Hippocampal formation (tissue), 2 donors: ENCODE measurements around the gene MYO9B.
"Not testable (repeated sequence)": the region's sequence is repeated elsewhere in the genome, so short reads cannot be mapped to it uniquely, and the experiment has no call there.

Source experiments
- DNase-seq, 2 donors: peaks; one replicate each; lab custom pipeline; 2025; lab: John Stamatoyannopoulos, UW

Gene MYO9B

DNA sequence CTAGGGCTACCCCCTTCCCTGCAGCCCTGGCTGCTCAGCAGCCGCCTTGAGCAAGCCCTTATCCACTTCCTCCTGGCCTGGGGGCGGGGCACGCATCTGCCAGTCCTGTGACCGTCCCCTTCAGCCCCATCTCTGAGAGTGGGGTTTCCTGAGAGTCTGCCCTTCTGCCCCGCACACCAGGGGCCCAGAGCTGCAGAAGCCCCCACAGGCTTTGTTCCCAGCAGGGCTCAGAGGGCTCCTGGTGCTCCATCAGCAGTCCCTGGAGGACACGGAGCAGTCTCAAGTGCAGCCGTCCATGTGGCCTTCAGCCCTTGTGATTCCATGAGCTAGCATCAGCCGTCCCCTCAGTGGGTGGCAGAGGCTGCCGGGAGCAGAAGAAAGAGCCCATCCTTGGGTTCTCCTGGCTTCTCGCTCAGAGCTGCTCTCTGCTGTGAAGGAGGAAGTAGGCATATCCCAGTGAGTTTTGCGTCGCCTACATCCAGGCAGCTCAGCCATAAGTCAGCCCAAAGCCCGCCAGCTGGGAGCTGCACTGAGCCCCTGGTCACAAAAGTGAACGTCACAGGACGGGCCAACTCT is 16.3 kb downstream of the MYO9B start:
- DNase-seq = no peak

DNA sequence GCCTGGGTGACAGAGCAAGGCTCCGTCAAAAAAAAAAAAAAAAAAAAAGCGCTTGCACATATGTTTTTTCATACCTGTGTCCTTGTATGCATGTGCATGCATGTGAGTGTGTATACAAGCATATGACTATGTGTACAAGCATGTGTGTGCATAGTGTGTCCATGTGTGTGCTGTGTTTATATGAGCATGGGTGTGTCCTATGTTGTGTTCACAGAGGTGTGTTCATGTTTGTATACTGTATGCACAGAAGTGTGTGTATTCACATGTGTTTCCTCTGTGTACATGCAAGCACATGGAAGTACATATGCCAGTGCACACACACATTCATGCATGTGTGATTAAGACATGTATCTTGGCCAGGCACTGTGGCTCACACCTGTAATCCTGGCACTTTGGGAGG is 17.1 kb downstream of the MYO9B start:
- no peak for DNase-seq

DNA sequence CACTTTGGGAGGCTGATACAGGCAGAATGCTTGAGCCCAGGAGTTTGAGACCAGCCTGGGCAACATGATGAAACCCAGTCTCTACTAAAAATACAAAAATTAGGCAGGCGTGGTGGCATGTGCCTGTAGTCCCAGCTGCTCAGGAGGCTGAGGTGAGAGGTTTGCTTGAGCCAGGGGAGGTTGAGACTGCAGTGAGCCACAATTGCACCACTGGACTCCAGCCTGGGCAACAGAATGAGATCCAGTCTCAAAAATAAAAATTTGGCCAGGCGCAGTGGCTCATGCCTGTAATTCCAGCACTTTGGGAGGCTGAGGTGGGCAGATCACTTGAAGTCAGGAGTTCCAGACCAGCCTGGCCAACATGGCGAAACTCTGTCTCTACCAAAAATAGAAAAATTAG is 19.1 kb downstream of the MYO9B start:
- not testable (repeated sequence) for DNase-seq

DNA sequence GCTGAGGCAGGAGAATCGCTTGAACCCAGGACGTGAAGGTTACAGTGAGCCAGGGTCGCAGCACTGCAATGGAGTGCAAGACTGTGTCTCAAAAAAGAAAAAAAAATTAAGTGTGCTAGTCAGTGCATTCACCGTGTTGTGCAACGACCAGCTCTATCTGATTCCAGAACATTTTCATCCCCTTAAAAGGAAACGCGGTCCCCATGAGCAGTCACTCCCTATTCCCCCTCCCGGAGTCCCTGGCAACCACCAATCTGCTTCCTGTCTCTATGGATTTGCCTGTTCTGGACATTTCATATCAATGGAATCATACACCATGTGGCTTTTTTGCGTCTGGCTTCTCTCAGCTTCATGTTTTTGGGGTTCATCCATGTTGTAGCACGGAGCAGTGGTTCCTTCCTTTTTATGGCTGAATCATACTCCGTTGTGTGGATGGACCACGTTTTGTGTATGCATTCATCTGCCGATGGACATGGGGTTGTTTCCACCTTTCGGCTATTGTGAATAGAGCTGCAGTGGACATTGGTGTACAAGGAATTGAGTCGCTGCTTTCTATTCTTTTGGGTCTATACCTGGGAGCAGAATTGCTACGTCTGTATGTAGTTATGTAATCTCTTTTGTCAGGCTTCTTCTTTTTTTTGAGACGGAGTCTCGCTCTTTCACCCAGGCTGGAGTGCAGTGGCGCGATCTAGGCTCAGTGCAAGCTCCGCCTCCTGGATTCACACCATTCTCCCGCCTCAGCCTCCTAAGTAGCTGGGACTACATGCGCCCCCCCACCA is 19.8 kb downstream of the MYO9B start:
- no peak for DNase-seq

DNA sequence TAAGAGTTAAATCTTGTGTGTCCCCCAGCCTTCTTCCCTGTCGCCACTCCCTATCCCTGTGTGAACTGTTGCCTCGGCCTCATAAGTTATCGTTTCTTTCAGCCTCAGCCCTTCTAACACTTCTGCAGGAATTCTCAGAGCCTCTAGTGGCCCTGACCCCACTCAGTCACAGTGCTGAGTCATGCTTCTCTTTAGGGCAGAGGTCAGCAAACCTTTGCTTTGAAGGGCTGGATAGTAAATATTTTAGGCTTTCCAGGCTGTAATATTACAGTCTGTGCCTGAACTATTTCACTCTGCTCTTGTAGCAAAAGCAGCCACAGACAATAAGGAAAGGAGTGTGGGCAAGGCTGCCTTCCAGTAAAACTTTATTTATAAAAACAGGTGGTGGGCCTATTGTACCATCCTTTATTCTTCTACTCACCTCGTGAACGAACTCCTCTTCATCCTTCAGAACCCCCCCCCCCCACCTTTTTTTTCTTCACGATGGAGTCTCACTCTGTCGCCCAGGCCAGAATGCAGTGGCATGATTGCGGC is 22.1 kb downstream of the MYO9B start:
- no peak for DNase-seq

DNA sequence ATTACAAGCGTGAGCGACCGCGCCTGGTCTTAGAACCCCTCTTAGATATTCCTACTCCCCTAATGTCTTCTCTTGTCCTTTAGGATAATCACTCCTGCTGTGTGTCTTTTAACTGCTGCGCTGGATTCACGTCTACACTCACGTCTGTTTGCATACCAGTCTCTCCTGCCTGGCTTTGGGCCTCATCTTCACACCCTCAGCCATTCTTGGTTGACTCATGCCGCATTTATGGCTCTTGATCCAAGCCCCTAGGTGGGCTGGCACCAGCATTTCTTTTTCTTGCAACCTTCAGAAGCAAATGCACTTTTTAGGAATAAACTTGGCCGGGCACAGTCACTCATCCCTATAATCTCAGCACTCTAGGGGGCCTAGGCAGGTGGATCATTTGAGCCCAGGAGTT is 22.7 kb downstream of the MYO9B start:
- DNase-seq = no peak

DNA sequence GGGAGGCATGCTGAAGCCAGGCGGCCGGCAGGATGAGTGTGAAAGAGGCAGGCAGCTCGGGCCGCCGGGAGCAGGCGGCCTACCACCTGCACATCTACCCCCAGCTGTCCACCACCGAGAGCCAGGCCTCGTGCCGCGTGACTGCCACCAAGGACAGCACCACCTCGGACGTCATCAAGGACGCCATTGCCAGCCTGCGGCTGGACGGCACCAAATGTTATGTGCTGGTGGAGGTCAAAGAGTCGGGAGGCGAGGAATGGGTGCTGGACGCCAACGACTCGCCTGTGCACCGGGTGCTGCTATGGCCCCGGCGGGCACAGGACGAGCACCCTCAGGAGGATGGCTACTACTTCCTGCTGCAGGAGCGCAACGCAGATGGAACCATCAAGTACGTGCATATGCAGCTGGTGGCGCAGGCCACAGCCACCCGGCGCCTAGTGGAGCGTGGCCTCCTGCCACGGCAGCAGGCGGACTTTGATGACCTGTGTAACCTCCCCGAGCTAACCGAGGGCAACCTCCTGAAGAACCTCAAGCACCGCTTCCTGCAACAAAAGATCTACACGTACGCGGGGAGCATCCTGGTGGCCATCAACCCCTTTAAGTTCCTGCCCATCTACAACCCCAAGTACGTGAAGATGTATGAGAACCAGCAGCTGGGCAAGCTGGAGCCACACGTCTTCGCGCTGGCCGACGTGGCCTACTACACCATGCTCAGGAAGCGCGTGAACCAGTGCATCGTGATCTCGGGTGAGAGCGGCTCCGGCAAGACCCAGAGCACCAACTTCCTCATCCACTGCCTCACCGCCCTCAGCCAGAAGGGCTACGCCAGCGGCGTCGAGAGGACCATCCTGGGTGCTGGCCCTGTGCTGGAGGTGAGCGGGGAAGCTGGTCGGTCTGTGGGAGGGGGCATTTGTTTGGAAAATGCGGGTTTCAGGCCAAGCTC is 26.4 kb downstream of the MYO9B start:
- no peak for DNase-seq

DNA sequence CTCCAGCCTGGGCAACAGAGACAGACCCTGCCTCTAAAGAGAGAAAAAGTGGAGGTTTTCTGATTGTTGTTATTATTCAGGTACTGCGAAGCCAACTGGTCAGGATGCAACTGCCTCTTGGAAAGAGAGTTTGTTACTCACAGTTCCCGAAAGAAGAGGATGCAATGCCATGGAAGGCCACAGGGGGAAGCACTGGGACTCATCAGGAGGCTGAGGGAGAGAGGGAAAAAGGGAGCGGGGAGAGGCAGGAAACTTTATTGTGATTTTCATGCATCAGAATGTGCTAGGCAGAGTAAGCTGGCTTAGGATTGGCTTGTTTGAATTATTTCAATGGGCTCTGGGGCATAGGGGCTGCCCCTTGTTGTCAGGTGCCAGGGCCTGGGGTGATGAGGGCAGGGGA is 27.6 kb downstream of the MYO9B start:
- no peak for DNase-seq

DNA sequence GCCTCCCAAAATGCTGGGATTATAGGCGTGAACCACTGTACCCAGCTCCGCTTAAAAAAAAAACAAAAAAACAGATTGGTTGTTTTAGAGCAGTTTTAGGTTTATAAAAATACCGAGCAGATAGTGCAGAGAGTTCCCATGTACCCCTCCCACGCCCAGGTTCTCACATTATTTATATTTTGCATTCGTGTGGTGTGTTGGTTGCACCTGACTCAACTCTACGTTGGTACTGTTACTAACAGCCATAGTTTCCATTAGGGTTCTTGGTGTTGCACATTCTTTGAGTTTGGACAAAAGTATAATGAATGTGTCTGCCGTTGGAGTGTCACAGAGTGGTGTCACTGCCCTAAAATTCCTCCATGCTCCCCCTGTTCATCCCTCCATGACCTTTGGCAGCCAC is 29.1 kb downstream of the MYO9B start:
- no peak for DNase-seq

DNA sequence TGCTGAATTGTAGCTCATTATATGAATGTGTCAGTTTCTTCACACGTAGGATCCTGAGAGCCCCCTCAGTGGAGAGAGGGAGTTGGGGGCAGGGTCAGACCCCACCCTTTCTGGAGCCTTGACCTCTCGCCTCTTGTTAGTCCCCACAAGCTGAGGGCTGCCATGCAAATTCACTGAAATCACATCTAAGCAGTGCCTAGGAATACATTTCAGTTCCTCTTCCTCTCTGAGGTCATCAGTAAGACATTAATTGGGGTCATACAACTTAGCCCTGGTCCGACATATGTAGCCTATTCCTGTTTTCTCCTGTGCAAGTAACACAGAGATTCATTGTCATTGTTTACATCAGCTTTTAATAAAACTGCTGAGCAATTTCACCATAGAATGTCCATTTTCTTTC is 30.0 kb downstream of the MYO9B start:
- no peak for DNase-seq

DNA sequence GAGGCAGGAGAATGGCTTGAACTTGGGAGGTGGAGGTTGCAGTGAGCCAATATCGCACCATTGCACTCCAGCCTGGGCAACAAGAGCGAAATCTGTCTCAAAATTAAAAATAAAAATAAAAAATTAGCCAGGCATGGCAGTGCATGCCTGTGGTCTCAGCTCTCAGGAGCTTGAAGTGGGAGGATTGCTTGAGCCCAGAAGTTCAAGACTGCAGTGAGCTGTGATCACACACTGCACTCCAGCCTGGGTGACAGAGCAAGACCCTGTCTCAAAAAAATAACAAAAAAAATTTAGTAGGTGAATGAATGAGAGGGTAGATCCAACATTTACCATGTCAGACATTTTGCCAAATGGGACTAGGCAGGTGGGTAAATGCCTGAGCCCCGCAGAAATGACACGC is 31.4 kb downstream of the MYO9B start:
- DNase-seq = not testable (repeated sequence)

DNA sequence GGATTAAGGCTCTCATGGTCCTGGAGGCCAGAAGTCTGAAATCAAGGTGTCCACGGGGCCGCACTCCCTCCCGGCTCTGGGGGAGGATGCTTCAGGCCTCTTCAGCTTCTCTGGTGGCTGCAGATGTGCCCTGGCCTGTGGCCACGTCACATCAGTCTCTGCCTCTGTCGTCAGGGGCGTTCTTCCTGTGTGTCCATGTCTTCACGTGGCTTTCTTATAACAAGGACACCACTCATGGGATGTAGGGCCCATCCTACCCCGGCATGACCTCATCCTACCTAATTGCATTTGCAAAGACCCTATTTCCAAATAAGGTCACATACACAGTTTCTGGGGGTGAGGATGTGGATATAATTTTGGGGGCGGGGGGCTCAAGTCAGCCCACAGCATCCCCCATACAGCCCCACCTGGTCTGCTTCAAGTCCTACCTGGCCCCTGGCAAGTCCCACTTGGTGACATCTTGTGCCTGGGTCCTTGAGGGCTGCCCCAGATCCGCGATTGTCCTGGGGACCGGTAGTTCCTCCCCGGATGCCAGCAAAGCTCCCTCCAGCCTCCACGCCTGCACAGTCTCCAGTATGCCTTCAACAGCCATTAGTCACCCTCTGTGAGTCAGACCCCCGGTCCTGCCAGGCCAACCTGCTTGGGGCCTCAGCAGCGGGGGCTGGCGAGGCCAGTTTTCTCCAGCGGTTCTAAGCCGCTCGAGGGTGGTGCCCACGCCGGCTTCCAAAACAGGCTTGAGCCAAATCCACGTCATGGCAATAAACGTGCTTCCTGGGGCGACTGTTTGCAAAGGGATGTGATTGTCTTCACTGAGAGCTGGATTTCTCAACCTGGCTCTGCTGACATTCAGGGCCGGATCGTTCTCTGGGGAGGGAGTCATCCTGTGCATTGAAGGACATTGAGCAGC is 32.2 kb downstream of the MYO9B start:
- peak in 1 of 2 donors; percentile 15 for DNase-seq

DNA sequence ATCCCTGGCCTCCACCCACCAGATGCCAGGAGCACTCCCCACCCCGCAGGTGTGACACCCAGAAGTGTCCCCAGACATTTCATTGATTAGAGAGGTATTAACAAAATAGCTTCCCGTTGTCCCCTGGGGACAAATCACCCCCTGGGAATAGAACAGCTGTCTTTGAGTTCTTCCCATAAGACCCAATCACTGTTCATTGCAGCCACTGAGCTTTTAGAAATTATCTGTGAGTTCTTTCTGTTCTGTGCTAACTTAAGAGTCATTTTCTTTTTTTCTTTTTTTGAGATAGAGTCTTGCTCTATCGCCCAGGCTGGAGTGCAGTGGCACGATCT is 32.8 kb downstream of the MYO9B start:
- DNase-seq = no peak

DNA sequence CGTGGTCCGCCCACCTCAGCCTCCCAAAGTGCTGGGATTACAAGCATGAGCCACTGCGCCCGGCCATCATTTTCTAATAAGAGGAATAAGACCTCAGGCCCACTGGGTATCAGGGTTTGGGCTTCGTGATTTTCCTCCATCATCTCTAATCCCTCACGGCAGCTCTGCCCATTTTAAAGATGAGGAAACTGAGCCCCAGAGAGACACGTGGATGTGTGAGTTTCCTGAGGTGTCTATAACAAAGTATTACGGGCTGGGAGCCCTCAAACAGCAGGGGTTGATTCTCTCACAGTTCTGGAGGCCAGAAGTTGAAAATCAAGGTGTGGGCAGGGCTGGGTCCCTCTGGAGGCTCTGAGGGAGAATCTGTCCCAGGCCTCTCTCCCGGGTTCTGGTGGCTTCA is 33.7 kb downstream of the MYO9B start:
- DNase-seq = no peak

DNA sequence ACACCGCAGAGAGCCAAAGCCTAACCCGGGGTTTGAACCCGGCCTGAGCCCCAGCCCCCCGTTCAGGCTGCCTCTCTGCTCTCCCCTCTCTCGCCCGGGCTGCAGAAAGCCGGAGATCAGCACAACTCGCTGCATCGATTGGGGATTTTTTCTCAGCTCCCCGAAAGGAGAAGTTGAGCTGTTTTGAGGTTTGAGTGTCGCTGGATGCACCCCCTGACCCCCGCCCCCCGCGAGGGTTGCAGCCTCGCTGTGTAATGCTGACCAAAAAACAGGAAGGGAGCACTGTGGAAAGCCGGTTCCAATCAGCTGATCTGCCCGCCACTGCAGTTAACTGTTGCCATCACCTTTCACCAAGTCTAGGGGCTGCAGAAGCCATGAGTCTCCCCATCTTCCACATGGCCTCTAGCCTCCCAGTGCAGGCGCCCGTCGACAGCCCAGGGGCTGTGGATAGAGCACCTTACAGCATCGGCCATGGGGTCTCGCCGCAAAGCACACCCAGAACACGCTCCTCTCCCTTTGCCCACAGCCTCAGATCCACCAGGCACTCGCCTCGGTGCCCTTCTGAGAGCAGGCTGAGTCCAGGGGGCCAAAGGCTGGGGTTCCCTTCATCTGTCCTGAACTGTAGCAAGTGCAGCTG is 34.5 kb downstream of the MYO9B start:
- DNase-seq = peak; percentile 25 to 44

DNA sequence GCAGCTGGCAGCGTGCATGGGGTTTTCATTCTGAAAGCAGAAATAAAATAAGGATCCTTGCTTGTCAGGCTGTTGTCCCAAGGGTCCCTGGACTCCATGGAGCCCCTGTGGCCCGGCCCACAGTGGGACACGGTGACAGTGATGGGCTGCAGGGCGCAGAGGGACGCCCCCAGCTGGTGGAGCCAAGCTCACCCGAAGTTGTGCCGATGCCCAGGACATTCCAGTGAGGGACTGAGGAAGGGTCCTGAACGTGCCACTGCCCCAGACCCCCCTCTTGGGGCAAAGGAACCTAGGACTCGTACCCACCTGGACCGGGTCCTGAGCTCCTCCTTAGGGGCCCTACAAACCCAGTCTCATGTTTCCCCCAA is 35.0 kb downstream of the MYO9B start:
- DNase-seq = no peak

DNA sequence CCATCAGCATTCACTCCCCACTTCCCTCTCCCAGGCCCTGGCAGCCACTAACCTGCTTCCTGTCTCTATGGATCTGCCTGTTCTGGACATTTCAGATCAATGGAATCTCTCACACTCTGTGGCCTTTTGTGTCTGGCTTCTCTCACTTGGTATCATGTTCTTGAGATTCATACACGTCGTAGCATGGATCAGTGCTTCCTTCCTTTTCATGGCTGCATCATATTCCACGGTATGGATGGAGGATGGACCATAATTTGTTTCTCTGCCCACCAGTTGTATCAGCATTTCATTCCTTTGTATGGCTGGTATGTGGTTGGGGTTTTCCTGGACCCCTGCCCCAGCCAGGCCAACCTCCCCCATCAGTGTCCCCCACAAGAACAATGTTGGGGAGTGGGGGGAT is 36.2 kb downstream of the MYO9B start:
- no peak for DNase-seq

DNA sequence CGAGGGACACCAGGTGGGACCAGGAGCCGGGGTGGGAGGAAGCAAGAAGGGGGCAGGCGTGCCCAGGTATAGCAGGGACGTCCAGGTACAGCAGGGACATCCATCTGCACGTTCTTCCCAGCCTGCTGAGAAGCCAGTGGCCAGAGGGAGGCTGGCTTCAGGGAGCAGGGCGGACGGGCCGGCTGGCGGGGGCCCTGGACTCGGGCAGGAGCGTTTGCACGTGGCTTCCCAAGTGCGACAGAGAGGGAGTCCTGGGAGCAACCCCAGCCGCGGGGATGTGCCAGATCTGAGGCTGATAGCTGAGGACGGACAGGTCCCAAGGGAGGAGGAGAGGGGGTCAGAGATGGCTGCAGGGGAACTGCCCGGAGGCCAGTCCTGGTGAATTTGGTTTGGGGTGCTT is 36.7 kb downstream of the MYO9B start:
- no peak for DNase-seq

DNA sequence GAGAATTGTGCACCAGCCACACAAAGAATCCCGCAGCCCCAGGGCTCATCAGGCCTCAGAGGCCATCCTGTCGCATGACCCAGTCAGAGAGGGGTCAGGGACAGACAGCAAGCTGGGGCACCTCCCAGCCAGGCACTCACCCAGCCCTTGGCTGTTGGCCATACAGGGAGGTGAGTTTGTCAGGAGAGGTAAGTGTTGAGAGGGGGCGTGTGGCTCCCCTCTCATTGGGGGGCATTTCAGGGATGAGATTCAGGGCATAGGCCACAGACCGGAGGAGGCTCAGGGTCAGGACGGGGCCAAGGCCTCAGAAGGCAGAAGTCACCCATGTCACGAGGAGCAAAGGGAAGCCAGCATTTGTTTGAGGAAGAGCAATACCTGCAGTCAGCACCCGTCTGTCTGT is 37.1 kb downstream of the MYO9B start:
- no peak for DNase-seq

DNA sequence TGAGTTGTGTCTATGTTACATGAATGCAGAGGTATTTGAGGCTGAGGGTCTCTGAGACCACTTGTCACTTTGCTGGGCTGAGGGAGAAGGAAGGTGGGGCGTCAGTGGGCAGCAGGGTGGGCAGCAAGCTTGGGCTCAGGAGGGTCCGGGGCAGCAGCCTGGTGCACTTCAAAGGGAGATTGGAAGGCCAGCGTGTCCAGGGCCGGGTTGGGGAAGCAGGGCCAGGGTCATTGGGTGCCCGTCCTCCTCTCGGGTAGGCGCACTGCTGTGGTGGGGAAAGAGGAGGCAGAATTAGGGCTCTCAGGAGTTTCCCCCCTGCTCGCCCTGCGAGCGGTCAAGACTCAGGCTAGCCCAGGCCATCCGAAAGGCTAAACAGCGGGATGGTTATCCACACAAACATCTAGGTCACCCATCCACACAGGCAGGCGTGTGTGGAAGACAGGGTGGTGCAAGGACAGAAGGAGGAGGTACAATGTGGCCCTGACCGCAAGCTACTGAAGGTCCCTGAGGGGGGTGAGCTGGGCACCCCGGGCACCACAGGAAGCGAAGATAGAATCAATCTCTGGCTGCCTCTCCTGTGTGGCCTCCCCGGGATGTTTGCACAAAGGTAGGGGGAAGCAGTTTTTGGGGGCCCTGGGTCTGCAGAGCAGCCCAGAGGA is 37.7 kb downstream of the MYO9B start:
- DNase-seq = no peak

DNA sequence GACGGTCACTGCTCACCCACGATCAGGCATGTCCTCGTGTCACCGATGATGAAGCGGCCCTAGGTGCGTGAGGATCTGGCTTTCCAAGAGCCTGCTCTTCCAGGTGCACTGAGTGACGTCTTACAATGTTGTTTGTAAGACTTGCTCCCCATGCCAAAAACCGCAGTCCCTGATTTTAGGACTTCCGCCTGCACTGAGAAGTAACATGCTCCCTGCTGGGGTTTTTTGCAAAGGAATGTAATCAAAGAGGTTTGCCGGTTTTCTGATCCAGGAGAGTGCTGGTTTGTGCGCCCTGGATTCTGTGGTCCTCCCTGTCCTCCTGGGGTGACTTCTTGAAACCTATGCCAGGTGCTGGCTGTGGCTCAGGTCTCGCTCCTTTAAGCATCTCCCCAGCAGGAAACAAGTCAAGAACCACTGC is 38.8 kb downstream of the MYO9B start:
- no peak for DNase-seq
